Peyer's patch (tissue), 4 donors: ENCODE results near the gene TMTC2.

Source experiments
- CTCF ChIP-seq, 6 experiments: fragments of 450-650 bp in 4 of 6; fragments of 200-600 bp in 2 of 6; sonication (generic) in 1 of 6; IDR thresholded peaks; one replicate each; pipeline ENCODE4 v1.5.1; 2017 to 2019; ENCODE audit warnings: antibody characterized with exemption in 6 of 6, mild to moderate bottlenecking in 3 of 6, moderate library complexity in 1 of 6
- POLR2A ChIP-seq, 2 donors: fragments of 450-650 bp; IDR thresholded peaks; one replicate each; pipeline ENCODE4 v1.5.1; 2017; ENCODE audit warnings: antibody characterized with exemption in 2 of 2, mild to moderate bottlenecking in 2 of 2, moderate library complexity in 2 of 2

- TF ChIP-seq POLR2A (IDR thresholded peaks at IDR 0.05) (no peak), CTCF (IDR thresholded peaks at IDR 0.05) (no peak)
These were observed 463.3 kb downstream of the TMTC2 start for GRCh38 chr12:83149987-83150386.
